HG02852 (cell line): Measurements from ENCODE around the gene HBEGF.

Experiments used
- ATAC-seq: cut with Tn5 transposase; IDR thresholded peaks from one replicate; pipeline ENCODE4 v1.9.1; 2021; ENCODE audit warnings: mild to moderate bottlenecking, moderate library complexity; ENCODE audit not compliant: unreplicated experiment

HBEGF gene

DNA sequence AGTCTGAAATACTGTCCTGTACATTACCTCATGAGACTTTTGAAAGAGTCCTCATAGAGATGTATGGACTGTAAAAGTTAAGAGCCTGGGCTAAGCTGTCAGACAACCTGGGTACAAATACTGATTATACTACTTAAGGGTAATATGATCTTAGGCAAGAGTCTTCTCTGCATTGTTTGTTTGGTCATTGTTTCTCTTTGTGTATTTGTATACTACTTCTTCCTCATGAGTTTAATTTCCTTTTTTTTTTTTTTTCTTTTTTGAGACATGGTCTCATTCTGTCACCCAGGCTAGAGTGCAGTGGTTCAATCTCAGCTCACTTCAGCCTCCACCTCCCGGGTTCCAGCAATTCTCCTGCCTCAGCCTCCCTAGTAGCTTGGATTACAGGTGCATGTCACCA lies 40.9 kb downstream of the HBEGF start:
- ATAC-seq, result no peak

DNA sequence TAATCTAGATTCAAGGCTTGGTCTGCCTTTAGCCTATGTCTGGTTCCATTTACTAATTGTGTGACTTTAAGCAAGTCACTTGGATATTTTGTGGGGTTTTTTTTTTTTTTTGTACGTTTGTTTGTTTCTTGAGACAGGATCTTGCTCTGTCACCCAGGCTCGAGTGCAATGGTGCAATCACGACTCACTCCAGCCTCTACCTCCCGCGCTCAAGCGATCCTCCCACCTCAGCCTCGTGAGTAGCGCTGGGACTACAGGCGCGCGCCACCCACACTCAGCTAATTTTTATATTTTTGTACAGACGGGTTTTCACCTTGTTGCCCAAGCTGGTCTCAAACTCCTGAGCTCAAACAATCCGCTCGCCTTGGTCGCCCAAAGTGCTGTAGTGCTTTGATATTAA lies 42.4 kb downstream of the HBEGF start:
- ATAC-seq, result no peak

DNA sequence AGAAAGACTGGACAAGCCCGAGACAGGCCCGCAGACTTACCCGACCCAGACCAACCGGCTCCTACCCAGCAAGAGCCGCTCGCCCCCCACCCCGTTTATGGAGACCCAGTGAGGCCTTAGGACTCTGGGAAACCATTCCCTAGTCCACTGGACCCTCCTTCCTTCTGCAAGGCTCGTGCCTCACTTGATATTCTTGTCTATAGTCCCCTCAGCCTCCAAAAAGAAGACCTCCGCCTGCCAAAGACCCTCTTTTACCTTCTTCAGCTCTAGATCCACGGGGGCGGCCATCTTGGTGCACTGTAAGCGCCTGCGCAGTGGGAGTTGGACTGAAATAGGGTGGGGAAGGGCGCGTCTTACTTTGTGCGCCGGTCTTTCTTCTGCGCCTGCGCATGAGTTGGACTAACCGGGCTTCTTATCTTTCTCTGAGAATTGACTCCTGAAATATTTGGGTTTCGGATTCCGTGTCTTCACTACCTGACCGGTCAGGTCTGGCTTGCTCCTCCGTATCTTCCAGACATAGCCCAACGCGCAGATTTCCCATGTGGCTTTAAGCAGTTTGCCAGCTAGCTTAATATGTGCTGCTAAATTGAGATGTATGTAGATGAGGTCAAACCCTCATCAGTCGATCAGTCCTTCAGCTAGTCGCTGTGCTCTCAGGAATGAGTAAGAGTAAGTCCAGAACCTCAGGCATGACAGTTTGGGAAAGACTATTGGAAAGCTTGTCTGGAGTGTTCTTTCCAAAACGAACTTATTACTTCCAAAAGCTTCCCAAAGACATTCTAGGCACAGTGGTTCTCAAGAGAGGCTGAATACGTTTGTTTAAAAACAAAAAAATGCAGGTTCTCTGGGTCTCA lies 43.4 kb downstream of the HBEGF start, which contains the start of gene PFDN1:
TSS of gene PFDN1 (minus strand) at position 316 of the 854 bp plus-strand sequence. CDS start at position 288, 28 bp downstream.
- peak; percentile 96 for ATAC-seq

DNA sequence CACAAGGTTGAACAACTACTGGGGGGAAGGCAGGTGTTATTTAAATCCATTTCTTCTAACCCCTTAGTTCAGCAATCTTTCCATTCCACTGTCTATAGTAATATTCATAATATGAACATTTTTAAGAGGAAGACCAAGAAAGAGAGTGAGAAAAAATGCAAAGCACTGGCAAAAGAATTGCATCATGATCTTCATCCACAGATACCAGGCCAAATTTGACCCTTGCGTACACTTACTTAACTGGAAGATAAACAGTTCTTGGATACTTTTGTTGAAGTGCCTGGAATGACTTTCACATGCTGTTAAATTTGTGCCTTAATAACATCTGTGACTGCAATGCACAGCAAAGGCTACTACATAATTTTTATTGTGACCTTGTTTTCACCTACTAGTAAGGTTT lies 45.3 kb downstream of the HBEGF start:
- ATAC-seq, result no peak

DNA sequence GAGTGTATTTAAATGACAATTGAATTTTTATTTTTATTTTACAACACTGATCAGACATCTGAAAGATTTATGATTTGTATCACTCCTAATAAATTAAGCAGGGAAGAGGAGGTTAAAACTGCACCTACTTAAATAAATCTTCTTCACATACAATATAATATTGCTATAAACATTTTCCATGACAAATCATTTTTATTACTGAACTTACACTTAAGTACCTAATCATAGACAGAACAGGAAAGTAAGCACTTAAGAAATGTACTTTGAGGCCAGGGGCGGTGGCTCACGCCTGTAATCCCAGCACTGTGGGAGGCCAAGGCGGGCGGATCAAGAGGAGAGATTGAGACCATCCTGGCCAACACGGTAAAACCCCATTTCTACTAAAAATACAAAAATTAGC lies 47.3 kb downstream of the HBEGF start:
- ATAC-seq, result no peak

DNA sequence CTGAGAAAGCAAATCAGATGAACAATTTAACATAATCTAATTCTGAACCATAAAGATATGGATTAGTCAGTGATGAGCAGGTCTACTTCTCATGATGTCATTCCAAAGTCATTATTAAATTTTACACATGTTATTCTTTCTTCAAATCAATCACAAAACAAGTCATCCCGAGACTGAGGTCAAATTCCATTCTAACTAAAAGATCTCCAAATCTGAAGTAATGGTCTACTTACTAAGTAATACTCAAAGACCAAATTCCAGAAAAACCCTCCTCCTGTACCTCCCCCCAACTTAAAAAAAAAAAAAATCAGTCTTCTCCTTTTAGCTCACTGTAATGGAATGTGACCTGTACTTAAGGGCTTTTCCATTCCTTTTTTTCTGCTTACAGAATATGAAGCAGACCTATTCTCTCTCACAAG lies 48.2 kb downstream of the HBEGF start:
- ATAC-seq, result no peak

DNA sequence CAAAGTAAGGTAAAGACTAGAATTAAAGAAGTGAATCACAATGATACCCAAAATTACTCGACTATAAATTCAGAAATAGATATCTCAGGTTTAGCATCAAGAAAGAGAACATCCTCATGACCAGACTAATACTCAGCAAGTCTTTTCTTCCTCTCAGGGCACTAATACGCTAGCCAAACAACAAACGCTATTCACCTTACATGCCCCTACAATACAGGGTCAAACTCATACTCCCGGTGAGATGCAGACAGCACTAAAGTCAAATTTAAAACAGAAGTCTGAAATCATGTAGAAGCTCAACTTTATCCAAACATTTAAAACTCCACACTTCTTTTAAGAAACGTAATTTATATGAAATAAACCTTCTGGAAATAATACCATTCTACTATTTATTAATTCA lies 49.1 kb downstream of the HBEGF start:
- ATAC-seq, result no peak

DNA sequence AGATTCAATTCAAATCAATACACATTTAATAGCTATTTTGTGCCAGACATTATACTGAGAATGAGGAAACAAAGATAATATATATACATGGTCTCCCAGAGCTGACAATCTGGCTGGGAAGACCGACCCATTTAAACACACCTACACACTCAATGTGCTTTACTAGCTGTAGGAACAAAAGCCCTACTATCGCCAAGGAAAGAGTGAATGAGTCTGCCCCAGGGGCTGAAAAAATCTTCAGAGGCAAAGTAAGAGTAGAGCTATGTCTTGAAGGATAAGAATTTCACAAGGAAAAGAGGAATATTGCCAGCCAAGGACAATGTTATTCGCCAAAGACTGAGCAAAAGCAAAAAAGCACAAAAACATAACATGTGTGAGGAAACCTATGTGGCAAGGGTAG lies 50.1 kb downstream of the HBEGF start:
- no peak for ATAC-seq

DNA sequence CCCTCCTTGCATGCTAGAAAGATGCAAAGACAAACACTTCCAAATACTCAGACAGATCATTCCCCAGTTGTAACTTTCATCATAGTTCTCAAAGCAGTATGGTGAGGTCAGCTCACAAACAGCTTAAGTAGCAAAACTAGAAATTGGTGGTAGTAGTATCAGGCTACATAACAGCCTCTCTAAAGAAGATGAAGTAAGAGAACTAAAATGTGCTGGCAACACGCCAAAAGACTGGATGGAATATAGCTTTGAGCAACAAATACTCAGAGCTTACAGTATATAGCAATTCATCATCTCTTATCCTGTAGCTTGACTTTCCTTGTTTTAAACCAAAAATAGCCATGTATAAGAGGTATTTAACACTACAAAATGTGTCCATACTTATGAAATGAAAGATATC lies 51.0 kb downstream of the HBEGF start:
- no peak for ATAC-seq

DNA sequence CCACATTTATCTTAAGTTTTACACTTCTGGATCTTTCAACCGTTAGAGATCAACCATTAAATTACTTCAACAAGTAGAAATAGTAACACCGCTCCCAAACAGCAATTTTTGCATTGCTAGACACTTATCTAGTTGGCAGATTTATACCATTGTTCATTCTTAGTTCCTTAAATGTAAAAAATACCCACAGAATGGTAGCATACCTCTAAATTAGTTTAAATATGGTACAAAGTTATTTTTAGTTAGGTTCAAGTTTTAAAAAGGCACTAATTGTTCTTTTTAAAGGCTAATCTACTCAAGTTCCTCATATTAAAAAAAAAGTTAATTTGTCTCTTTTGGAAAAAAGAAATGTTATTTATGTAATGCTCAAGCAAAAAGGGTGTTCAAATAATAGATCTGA lies 51.6 kb downstream of the HBEGF start:
- no peak for ATAC-seq

DNA sequence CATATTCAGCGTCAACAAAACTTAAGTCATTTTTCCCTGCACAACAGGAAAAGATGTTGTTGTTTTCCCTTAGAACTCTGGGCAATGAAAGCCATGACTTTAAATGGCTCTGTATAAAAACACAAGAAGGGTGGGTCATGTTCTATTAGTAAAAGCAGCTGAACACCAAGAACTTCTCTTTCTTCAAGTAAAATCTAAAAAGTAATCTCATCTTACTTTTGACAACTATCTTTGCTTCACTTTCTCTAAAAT lies 52.6 kb downstream of the HBEGF start:
- ATAC-seq, result no peak

DNA sequence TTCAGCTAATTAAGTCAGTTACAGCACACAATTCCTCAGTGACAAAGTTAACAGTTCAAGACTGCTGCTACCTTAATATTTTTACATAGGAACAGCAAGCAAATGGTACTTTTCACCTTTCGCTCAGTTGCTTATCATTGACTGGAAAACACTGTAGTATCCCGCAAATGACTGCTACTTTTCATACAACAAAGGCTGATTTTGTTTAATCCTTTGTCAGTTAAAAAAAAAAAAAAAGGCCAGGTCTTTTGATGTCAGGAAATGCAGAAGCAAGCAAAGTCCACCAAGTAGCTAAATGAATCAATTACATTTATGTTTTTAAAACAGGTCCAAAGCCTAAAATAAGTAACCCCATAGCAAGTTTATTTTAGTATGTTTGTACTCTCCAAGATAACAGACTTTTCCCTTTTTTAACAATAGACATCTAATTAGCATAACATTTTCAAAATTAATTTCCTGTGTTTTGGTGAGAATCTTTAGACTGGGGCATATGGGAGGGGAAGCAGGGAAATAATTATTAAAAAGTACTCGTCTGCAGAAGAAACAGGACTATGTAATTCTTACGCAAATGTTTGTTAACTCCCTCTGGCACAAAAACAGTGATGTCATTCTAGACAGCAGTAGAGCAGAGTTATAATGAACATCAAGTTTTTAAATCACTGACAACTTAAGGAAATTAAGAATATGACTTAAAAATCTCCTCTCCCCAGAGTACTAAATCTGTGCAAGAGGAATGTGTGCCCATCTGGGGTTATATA lies 53.1 kb downstream of the HBEGF start:
- ATAC-seq, result no peak

DNA sequence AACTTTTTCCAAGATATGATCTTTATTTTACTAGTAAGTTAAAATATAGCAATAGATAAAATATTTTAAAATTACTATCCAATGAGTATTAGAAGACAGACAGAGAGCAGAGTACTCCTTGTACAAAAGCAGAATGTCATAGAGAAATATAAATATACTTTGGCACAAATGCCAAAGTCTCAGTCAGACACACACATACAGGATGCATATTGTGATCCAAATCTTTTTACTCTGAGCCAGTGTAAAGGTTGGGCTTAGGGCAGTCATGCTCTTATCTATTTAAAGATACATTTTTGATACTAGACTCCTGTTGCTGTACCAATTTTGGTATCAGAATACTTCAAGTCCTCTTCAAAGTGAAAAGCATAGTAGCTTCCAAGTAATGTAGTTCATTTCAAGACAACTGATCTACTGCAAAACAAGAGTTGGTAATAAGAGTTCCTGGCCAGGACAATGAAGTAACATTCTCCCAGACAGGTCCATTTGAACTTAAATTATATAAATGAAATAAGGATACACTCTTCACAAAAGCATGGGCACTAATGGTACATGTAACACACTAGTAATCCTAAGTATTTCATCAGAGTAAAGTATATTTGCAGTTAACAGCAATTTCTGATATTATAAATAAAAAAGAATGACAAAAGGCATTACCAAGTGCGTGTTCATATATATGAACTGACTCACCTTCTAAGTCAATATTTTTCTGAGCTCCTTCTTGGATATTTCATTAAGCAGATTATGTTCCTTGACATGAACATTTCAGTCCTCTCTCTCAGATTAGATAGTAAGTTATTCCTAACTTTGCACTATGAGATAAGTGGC lies 54.0 kb downstream of the HBEGF start:
- ATAC-seq, result no peak

DNA sequence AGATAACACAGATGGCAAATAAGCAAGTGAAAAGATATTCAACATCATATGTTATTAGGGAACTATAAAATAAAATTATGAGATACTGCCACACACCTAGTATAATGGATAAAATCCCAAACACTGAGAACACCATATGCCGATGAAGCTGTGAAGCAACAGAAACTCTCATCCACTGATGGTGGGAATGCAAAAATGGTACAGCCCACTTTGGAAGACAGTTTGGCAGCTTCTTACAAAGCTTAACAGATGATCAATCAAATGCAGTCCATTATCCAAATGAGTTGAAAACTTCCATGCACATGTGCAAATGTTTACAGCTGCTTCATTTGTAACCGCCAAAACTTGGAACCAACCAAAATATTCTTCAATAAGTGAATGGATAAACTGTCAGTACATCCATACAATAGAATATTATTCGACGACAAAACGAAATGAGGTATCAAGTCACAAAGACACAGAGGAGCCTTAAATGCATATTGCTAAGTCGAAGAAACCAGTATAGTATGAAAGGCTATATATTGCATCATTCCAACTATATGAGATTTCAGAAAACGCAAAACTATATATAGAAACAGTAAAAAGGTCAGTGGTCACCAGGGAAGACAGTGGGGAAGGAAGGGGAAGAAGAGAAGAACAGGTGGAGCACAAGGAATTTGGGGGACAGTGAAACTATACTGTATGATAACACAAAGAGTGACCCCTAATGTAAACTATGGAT lies 58.4 kb downstream of the HBEGF start:
- no peak for ATAC-seq

DNA sequence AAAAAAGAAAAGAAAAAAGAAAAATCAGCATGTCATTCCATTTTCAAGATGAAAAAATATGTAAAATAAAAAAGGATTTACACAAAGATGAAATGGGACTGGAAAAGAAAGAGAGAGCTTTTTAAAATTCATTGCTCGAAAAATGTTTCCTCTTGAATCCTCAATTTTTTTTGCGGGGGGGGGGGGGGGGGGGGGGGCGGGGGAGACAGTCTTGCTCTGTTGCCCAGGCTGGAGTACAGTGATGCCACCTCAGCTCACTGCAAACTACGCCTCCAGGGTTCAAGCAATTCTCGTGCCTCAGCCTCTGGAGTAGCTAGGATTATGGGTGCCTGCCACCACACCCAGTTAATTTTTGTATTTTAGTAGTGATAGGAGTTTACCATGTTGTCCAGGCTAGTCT lies 60.0 kb downstream of the HBEGF start:
- no peak for ATAC-seq

DNA sequence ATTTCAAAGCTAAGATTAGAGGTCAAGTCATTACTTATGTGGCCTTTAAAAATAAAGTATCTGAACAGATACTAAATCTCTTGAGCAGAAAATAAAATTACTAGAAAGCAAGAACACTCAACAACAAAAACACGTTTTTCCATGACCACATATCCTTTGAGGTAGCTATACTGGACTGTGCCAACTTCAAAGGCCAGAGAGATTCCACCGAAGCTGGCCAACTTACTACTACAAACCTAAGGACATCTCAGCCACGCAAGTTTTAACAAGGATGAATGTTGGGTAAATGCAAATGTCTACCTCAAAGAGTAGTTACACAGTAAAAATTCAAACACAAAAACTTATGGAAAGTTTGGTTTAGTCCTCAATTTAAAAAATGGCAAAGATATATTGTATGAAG lies 62.4 kb downstream of the HBEGF start:
- no peak for ATAC-seq
